HG02981 (cell line): ENCODE measurements around the gene SH3PXD2B.
"Not testable (repeated sequence)": the region's sequence is repeated elsewhere in the genome, so short reads cannot be mapped to it uniquely, and the experiment has no call there.

Experiments
- ATAC-seq: cut with Tn5 transposase; IDR thresholded peaks from one replicate; pipeline ENCODE4 v1.9.1; 2021; ENCODE audit warnings: mild to moderate bottlenecking, moderate library complexity; ENCODE audit not compliant: unreplicated experiment

Gene SH3PXD2B

DNA sequence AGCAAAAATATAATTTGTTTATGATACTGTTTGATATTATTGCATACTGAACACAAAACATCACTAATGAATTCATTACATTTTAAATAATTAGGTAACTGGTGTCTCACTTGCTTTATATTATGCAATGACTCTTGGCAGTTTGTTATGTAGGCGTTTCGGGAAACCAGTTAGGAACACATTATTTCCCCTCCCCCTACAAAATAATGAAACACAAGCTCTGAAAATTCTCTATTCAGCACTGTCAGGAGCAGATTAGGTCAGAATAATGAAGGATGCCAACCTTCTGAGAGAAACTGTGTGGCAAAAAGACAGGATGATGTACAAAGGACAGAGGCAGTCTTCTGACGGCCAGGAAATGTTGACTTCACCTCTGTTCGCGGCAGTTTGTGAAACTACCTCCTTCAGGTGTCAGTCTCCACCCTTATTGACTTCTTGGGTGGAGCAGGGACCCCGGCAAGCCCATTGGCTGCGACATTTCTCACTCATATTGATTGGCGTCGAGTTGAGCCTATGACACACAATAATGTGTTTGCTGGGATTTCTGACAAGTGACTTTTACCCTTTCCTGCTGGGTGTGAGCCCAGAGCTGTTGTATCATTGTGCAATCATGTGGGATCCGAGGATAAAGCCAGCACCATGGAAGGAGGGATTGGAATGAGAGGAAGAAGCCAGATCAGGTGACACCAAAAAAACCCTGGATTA is 33.9 kb downstream of the SH3PXD2B start:
- no peak for ATAC-seq

DNA sequence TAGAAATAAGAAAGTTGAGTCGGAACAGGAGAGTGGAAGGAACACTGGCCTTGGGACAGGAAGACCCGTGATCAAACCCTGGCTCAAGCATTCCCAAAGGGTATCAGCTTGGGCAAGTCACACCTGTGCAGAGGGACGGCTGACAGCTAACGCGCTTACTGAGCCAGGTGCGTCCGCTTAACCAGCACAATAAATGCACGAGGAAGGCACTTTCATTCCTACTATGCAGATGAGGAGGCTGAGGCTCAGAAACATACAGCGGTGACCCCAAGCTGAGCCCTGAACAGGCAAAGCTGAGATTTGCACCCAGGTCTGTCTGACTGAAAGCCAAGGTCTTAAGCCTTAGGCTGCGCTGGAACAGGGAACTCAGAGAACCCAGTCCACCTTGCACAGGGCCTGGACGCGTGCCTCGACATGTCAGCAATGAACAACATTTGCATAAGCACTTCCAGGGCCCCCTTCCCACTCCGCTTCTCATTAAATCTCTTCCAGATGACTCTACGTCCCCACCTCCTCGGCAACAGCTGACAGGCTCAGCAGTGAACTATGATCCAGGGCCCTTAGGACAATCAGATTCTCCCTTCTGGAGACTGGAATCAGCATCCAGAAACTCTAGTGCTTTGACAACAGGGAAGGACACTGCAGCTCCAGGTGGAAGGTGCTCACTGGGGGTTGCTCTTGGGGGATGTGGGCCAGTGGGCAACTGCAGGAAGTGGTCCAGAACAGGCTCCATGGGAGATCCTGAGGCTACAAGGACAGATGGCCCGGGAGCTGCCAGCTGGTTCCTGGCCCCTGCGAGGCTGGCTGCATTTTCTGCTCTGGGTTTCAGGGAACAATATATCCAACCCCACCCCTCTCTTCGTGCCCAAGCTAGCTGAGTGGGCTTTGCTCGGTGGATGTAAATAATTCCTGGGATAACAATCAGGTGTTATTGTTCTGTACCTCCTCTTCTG is 35.2 kb downstream of the SH3PXD2B start:
- no peak for ATAC-seq

- ATAC-seq, result no peak
Observed at GRCh38 chr5:172417983-172418630, 36.2 kb downstream of the SH3PXD2B start.

DNA sequence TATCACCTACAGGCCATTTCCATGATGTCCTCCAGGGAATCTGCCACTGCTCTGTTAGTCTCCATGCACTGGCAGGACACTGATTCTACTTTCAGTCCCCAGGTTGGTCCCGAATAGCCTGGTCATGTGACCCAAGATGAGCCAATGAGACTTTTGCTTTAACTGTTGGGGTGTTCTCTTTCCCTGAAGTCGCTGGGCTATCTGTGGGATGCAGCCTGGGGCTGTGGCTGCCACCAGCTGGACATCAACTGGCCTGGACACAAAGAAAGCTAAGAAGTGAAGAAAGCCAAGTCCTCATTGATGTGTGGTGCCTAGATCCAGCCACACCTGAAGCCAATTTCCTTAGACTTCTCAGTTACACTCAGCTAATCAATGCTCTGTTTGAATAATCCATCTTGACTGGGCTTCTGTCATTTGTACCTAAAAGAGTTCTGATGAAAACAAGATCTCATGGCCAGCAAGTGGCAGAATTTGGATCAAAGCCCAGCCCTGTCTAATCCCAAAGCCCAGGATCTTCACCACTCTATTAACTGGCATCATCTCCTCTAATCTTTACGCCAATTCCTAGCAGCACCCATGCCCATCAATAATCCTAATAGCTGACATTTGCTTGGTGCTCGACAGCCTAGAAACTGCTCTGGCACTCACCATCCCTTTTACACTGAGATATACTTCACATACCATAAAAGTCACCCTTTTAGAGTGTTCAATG is 37.0 kb downstream of the SH3PXD2B start:
- ATAC-seq, result no peak

- ATAC-seq, result no peak
Observed at GRCh38 chr5:172415362-172416275, 38.7 kb downstream of the SH3PXD2B start.

- no peak for ATAC-seq
Observed at GRCh38 chr5:172414531-172415361, 39.6 kb downstream of the SH3PXD2B start.

DNA sequence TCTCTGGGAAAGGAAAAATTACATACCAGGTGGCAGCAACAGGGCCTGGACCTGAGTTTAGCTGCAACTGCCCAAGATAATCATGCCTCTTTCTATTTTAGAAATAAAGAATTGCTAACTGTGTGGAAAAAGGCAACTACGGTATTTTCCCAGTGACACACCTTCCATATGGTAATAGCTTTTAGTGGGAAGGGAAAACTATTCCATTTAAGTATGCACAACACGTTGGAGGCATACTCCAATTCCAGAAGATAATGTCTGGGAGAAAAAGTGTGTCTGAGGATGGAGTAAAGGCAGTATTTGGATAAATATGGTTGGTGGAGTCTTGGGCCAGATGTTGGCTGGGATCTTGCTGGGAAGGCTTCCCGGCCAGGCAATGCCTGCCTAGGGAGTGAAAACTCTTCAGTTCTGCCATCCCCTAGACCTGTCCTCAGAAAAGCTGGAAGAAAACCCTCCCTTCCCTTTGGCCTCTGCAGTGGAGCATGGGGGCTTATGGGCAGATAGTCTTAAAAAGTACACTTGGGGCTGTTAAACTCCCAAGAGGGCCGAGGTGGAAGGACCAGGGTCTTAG is 40.6 kb downstream of the SH3PXD2B start:
- ATAC-seq, result no peak

GRCh38 chr5:172412724-172413286 is 41.5 kb downstream of the SH3PXD2B start:
- ATAC-seq, result no peak

DNA sequence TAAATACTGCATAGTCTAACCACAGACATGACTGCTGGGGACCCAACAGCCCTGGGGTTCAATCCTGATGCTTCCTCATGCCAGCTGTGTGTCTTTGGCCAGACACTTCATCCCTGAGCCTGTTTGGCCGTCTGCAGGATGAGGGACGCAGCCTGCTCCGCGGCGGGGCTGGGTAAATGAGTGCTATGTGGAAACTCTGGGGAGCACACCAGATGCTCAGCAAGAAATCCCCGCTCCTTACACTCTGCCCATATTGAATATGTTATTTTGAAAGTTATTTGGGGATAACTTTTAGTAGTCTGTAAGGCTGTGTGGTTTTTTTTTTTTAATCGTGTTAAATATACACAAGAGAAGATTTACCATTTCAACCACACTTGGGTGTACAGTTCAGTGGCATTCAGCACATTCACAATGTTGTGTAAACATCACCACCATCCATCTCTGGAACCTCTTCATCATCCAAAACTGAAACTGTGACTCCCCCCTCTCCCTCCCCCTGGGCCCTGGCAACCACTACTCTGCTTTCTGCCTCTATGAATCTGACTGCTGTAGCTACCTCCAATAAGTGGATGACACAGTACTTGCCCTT is 42.7 kb downstream of the SH3PXD2B start:
- peak; percentile 42 for ATAC-seq

DNA sequence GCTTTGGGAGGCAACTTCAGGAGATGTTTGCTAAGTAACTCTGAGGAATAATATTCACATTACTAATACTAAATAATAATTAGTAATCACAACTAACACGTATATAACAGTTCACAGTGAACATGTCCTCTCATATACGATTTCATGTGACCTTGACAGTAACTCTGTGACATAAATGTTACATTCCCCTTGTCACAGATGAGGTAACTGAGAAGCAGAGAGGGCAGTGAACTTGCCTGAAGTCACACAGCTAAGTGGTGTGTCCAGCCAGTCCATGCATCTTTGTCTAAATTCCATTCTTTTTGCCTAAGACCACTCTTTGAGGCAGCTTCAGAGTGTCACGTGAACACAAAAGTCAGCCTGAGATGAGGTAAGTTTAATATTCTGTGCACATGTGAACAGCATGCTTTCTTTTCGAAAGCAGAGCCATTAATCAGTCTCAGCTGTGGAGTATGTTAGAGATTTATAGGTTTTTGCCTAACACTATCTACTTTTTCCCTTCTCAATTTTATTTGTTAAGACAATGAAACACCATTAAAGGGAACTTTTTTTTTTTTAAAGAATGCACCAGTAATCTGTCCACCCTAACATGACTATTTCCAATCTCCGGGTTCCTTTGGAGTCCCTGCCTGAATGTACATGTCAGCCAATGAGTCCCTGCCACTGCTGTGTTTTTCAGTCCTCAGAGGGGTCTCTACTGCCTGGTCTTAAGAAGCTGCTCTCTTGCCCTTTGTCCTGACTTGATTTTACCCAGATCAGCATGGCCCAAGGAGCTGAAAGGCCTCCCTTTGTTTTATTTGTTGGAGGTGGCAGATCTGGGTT is 43.5 kb downstream of the SH3PXD2B start:
- no peak for ATAC-seq

DNA sequence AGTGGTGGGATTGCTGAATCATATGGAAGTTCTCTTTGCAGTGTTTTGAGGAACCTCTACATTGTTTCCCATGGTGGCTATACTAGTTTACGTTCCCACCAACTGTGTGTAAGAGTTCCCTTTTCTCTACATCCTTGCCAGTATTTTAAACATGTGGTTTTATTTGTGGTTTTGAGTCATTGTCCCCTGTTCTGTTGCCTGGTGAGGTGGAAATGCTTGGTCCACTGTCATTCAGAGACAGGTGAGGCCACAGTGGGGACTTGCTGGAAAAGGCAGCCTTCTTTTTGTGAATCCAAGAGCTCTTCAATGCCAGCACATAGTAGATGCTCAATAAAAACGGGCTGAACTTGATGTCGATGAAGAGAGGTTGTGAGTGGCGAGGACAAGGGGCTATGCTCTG is 44.2 kb downstream of the SH3PXD2B start:
- ATAC-seq, result no peak

GRCh38 chr5:172409477-172409876 is 44.8 kb downstream of the SH3PXD2B start:
- not testable (repeated sequence) for ATAC-seq

DNA sequence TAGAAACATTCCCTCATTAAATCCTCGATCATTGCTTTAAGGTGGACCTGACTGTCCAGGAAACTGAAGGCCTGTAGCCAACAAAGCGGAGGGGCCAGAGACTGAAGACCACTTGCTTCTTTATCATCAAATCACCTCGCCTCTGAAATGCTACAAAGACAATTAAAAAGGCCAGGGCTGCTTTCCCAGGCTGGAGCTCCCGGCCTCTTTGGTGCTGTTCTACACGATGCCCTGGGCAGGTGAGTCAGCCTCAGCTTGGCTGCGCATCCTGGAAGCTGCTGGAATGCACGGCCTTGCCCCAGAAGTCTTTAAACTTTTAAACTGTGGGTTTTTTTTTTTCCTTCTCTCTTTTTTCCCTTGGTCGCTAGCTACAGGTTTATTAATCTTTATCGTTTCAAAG is 46.5 kb downstream of the SH3PXD2B start:
- ATAC-seq, result no peak

GRCh38 chr5:172407241-172407691 is 47.1 kb downstream of the SH3PXD2B start:
- no peak for ATAC-seq

GRCh38 chr5:172405226-172406107 is 48.9 kb downstream of the SH3PXD2B start:
- no peak for ATAC-seq

- no peak for ATAC-seq
Observed at GRCh38 chr5:172404746-172405145, 49.6 kb downstream of the SH3PXD2B start.
